NCI-H2029 (cell line): Measurements from ENCODE around the gene FAM174B.

Experiments used
- DNase-seq: peaks from one replicate; lab custom pipeline; 2025; lab: John Stamatoyannopoulos, UW

FAM174B gene

DNA sequence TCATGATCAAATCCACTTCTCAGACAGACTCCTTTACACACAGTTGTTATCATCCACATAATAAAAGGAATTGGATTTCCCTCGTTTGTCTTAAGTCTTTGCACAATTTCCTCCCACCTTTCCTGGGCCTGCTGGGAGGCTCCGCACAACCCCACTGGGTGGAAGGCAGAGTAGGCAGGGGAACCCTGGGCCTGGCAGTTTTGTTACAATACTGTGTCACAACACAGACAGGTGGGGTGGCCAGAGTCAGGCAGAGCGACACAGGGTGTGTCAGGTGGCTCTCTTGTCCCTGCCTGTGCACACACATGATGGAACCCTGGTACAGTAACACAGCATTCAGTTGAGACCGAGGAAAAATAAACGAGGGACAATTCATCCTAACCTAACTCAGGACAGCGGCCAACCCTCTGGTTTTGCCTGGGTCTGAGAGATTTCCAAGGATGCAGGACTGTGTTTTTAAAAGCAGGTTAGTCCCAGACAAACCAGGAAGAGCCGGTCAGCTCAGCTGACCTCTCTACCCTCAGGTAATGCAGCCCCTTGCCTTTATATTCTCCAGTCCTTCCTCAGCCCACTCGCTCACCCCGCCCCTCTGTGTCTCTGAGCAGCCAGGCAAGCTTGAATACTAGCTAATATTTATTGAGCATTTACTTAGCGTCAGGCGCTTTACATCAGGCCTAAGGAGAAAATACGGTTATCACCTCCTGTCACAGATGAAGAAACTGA is 8.8 kb upstream of the FAM174B start:
- DNase-seq: no peak

DNA sequence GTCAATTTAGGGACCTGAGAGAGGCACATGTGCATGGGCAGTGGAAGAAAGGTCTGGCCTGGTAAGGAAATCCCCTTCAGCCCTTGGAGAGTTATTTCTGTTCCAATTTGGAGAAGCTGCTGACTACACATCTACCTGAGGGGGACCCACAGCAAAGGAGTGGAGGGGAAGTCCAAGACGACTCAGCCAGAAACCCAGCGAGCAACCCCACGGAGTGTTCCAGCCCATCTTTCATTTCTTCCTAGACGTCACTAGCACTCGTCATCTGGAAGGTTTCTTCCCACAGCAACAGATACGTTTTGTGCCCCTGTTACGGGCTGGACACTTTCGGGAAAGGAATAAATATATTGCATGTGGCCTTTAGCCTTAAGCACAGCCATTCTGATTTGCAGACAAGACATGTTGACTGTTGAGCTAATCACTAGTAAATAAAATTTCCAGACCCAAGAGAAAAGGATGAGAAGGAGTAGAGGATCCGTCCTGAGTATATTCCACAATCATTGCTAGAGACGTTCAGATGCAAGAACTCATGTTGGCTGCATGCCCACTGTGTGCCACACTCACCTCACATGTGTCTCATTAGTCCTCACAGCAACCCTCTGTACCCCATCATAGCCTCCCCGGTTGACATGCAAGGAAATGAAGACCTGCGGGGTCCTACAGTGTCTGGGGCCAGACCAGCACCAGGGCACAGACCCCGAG is 7.8 kb upstream of the FAM174B start:
- no peak for DNase-seq

DNA sequence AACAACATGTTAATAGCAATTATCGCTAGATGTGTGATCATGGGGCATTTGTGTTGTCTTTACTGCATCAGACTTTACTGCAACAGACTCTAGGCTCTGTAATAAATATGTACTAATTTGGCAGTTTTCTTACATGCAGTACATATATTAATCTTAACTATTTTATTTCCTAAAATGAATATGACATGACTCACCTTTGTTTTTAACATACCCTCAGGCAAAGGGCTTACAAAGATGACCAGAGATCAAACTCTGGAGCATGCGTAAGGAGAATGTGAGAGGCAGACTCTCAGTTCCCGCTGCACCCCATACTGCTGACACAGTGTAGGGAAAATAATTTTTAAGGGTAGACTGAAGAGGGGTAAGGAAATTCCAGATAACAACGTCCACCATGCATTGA is 7.2 kb upstream of the FAM174B start:
- no peak for DNase-seq

DNA sequence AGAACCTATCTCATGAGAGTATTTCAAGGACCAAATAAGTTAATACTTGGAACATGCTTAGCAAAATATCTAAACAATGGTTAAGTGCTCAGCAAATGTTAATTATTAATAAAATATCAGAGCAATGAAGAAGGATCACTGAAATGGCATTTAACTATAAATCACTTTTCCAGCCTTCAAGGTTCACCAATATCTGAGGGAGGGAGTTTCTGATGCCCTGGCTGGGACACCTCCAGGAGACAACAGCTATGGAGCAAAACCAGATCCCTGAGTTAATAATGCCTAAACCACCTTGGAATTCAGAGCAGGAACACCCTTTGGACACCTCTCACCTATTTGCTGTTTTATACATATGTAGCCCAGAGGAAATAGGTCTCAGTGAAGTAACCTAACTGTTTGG is 6.4 kb upstream of the FAM174B start:
- DNase-seq: no peak

DNA sequence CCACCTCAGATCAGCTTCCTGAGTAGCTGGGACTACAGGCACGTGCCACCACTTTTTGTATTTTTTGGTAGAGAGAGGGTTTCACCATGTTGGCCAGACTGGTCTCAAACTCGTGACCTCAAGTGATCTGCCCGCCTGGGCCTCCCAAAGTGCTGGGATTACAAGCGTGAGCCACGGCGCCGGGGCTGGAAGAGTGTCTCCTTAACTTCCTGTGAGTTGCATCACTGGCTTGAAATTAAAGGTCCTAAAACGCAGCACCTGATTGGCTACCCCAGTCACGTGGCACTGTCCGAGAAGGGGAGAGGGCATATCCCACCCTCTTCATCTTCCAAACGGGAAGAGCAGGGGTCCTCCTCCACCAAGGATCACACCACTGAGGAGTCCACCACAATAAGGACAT is 5.5 kb upstream of the FAM174B start:
- DNase-seq: no peak

DNA sequence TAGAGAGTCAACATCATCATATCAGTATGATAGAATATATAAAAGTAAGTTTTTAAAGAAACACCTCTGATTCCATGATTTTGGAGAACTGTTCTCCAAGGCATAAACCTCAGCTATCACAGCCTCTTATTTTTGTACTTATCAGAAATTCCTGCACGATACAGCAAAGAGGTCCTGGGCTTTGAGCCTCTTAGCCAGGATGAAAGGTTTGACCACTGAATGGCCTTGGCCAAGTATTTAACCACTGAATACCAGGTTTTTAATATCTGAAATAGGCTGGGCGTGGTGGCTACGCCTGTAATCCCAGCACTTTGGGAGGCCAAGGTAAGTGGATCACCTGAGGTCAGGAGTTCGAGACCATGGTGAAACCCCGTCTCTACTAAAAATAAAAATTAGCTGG is 1.9 kb upstream of the FAM174B start:
- no peak for DNase-seq

DNA sequence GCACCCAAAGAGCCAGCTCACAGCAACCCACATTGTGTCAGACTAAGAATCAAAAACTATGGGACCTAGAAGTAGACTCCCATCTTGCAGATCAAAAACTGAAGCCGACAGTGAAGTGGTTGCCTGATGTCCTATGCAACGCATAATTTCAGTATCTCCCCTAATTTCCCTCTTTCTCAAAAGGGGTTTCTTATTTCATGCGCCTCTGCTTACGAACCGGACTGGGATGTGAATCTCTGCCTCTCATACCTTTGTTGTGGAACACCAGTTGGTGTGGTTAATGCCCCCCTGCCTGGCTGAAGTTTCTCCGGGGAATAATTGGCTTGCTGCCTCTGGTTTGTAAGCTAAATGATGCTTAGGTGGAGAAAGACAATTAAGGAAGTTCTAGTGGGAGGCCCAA is 514 bp upstream of the FAM174B start:
- no peak for DNase-seq

DNA sequence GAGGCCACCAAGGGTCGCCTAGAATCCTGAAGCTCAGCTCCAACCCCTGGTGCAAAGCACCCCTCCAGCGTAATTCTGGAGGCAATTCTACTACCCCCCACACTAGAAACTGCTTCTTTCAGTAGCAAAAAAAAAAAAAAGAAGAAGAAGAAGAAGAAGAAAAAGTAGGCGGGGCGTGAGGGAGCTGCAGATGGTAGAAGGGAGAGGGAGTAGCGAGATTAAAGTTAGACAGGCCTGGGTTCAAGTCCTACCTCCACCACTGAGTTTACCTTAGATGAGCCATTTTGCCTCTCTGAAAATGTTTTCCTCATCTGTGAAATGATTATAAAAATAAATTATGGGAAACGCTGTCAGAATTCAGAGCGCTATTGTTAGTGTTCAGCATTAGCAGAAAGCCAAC is 913 bp downstream of the FAM174B start:
- DNase-seq: no peak

DNA sequence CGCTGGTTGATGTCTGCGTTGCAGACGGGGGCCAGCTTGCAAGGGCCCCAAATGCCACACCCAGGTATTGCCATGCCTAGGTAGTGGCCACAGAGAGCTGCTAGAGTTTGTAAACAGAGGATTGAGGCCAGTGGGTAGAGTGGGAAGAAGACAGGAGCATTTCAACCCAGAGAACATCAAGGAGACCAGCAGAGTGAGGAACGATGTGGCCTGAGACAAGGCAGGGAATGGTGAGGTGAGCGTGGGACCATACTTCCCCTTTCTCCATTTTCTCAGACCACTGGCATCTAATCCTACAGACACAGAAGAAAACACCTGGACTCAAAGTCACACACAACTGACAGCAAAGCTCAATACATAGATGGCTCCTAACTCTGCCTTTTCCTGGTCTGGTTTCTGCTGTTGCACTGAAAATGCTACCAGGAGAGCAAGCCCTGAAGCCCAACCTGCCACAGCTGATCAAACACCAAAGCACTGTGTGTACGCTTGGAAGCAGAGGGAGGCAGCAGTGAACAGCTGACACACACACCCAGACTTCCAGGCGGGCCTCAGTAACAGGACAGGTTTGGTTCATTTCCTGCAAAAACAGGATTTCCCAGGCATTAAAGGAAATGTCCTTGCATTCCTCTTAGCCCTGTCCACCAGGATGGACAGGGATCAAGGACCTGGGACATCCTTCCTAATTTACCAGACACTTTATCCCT is 1.6 kb downstream of the FAM174B start:
- peak; percentile 59 for DNase-seq

DNA sequence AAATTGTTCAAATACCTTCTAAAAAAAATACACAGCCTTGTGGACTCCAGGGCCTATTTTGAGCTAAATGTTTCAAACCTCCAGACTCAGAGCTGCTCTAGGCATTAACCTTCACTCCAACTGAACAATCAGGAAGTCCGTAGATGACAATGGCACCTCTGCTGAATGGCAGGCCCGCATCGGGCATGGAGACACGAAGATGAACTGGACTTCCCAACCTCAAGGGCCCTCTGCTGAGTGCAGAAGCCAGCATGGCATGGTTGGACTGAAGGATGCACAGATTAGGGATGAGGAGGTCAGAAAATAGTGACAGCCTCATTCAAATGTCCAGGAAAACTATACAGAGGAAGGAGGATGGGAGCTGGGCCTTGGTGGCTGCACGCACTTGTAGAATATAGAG is 2.2 kb downstream of the FAM174B start:
- DNase-seq: no peak

DNA sequence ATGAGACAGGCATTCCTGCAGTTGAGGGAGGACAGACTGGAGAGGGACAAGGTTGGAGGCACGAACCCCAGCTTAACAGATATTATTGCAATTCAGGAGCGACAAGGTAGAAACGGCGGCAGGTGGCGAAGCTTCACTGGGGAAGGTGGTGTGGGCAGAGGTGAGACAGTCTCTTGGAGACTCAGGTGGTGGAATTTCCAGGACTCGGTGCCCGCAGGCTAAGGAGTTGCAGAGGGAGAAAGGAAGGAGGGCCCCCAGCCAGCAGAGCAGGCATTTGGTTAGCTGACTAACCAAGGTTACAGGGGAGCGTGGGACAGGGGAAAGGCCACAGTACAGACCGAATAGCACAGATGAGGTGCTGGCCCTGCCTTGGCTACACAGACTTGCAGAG is 3.0 kb downstream of the FAM174B start:
- DNase-seq: no peak

DNA sequence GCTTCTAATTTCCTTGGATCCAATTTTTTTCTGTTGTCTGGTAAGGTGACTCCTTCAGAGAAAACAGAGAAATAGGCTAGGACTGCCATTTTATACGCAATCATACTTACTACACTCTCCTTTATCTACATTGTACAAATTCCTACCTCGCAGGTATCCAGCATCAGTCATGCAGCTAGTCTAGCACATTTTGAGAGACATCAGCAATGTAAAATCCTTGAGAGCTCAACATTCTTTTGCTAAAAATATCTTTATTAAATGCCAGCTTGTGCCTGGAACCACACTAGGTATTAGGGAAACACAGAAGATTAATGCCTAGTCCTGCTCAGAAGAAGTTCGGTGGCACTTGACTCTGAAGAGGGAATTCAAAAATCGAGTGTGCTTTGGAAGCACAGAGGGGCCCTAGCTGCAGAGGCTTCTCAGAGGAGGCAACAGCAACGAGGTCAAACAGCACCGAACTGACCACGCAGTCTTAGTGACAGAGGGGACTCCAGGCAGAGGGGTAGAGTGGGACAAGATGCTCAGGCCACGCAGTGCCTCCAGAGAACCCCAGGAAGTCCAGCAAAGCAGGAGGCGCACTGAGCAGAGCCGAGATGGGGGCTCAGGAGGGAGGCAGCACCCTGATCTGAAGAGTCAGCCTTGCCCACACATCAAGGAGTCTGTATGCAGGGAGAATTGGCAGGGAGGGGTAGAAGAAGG is 3.5 kb downstream of the FAM174B start:
- no peak for DNase-seq

DNA sequence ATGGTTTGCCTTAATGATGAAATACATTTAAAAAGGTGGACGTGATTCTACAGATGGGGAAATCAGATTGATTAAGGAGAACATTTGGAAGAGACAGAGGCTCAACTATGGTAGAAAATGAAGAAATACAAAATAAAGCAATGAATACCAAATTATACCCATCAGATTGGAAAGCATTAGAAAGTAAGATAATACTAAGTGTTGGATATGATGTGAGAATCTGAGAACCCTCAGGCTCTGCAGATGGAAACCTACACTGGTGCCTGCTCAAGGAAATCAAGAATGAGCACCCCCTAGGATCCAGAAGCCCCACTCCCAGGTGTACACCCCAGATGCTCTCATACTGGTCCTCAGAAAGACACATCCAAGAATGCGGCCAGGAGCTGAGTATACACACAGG is 4.6 kb downstream of the FAM174B start:
- no peak for DNase-seq

DNA sequence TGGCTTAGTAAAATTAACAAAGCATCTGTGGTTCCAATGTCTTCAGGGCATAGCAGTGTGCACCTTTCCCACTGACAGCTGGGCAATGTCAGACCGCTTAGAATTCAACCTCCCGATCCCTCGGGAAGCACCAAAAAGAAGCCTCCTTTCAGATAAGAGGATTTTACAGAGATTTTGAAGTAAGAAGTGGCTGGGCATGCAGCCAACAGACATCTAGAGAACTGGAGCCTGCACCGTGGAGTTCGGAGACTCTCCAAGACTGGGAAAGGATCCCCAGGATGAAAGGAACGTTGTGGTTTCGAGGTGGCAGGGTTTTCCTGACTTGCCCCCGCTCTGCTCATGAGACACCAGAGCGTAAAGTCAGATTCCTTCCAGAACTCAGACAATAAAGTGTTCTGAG is 5.3 kb downstream of the FAM174B start:
- DNase-seq: no peak

DNA sequence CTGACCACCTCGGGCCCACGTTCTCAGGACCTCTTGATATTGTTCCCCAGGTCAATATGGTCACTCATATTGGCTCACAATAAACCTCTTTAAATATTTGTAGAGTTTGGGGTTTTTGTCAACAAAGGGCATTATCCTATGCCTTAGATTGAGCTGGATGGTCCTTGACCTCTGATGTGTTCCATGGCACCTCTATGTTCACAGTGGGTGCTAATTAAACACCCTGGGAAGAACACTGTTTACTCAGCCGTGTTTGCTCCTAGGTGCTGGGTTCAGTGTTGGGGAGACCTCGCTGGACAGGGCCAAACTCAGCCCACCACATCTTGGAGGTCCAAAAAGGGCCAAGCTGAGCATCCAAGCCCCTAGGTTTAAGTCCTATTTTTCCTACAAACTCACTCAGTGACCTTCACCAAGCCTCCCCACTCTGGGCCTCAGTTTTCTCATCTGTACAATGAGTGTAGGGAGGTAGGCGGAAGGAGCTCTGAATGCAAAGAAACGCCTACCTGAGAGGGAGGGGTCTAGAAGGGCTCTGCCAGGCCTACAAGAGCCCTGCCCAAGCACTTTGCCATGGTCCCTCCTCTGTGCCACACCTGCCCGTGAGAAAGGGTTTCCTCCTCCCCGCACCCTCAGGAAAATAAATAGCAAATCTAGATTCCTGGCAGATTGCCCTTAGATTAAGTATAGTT is 7.2 kb downstream of the FAM174B start:
- DNase-seq: peak; percentile 37

DNA sequence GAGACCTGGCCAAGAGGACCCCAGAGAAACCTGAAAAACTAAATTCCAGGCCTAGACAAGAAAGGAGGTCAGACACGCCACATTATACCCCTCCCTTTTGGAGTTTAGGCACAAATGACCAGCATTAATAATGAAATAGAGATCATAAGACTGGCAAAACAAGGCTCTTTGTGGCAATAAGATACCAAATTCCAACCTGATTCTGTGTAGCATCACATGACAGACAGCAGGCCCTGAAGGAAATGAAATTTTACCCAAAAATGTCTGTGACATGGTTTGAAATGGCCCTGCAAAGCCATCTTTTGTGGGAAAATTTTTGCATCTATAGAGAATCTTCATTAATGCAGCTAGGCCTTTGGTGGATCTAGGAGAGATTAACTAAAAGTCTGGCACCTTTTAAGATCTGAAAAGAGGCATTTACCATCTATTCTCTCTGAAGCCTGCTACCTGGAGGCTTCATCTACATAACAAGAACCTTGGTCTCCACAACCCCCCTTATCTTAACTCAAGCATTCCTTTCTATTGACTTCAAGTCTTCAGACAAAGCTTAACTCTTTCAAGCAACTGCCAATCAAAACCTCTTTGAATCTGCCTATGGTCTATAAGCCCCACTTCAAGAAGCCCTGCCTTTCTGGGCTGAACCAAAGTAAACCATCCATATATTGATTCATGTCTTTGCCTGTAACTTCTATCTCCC is 8.0 kb downstream of the FAM174B start:
- DNase-seq: no peak

DNA sequence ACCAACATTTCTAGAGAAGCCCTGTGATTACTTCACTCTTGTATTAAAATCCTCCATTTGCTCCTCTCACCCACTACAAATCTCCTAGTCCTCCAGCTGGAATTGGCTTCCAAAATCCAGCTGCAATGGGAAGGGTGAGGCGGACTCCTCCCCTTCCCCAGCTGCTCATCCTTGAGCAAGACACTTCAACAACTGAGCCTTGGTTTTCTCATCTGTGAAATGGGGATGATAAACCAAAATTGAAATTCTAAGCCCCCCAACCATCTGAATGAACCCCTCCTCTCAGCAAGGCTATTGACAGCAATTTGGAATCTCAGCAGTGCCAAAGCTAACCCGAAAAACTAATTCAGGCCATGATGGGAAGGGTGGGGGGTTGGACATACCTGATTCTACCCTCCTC is 9.4 kb downstream of the FAM174B start:
- DNase-seq: no peak

DNA sequence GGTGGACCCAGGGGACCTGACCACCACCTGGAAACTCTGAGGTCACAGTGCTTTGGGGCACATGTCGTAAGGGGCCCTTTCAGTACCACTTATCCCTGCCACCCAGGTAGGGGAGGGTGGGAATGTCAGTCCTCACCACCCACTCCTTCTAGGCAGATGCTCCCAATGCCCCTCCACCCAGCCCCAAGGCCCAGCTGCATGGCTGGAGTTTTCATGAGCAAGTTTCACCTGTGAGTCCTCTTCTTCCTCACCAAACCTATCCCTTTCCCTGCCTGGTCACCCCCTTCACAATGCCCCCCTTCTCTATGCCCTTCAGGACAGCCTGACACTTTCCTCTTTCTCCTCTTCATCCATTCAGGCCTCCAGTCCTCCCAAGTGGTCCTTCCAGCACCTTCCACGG is 9.8 kb downstream of the FAM174B start:
- DNase-seq: no peak

DNA sequence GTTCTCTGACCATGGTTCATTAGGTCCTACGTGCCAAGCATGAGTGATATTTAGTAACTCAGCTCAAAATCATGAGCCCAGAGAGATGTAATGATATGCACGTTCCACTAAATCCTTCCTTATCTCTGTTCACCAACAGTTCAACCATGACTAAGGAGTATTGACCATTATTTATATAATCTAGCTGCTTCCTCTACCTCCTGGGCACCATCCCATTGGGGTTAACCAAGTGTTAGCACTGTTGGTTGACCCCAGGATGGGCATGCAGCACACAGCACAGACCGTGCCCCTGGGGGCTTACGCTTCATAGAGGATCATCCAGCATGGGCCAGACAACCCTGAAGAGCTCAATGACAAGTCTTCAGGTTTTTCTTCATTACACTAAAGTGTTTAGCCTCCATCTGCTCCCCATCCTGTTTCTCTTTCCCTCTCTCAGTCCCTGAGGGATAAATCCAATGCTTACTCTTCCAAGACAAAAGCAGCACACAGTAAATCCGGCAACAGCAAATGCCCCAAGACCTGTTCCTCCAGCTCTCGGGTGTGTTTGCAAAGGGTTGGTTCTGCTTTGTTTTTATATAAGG is 10.4 kb downstream of the FAM174B start:
- DNase-seq: no peak

DNA sequence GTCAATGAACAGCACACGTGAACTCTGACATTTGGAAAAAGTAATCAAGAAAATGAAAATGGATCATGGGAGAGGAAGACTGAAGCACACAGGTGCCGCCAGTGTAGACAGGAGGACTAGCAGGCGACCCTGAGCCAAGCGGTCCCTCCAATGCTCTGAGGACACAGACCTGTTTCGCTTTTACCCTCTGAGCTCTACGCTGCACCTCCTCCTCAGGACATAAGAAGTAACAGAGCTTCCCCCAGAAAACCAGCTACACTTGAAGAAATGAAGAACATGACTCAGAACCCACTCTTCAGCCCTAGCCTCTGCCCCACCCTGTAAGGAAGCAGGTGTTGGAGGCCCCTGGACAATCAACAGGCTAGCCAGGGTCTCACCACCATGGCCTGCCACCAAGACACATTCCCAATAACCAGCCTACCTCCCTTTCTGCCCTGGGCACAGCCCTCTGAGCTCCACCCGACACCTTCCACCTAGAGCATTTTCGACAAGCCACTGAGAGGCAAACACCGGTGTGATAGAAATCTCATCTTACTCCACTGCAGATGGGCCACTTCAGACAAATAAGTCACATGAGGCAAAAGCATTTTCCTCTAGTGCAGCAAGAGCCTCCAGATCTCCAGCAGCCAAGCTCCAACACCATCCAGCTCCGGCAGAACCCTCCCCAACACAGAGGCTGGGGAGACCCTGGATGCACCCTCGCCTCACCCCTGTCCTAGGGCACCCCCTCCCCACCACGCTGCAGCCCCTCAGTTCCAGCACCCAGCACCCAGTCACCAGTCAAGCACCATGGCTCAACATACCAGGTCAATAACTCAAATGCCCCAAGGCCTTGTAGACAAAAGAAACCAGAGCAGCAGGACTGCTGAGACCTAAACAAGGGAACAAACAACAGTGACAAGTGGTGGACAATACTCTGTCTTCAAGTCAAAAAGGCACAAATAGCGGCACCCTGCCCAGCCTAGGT is 11.4 kb downstream of the FAM174B start:
- DNase-seq: peak; percentile 43
